GM21529 (cell line): ENCODE data around the gene NEGR1.

Experiments
- ATAC-seq: cut with Tn5 transposase; IDR thresholded peaks from one replicate; pipeline ENCODE4 v1.9.1; 2021; ENCODE audit not compliant: unreplicated experiment

The NEGR1 gene

GRCh38 chr1:71589005-71589404 lies 693.3 kb downstream of the NEGR1 start:
- ATAC-seq = no peak

- ATAC-seq = no peak
These were observed 694.4 kb downstream of the NEGR1 start for GRCh38 chr1:71587961-71588360.

GRCh38 chr1:71586030-71586429 lies 696.3 kb downstream of the NEGR1 start:
- peak; percentile 50 for ATAC-seq

- no peak for ATAC-seq
These were observed 698.6 kb downstream of the NEGR1 start for GRCh38 chr1:71583756-71584155.

DNA sequence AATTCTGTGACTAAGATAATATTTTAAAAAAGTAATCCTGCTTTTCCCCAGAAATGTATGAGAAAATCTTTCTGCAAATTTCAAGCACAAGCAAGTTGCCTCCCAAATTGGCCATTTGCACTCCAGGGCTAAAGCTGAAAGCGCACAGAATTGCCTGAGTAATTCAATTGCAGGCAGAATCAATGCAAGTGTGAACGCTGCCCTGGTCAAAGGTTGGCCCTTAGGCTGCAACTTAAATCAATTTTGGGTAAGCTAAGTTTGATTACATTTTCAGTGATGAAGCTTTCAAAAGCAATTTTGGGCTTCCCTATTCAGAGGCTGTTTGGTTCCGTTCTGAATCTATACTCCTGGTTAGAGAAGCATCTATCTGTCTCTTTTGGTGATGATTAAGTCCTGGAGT lies 699.7 kb downstream of the NEGR1 start:
- no peak for ATAC-seq

DNA sequence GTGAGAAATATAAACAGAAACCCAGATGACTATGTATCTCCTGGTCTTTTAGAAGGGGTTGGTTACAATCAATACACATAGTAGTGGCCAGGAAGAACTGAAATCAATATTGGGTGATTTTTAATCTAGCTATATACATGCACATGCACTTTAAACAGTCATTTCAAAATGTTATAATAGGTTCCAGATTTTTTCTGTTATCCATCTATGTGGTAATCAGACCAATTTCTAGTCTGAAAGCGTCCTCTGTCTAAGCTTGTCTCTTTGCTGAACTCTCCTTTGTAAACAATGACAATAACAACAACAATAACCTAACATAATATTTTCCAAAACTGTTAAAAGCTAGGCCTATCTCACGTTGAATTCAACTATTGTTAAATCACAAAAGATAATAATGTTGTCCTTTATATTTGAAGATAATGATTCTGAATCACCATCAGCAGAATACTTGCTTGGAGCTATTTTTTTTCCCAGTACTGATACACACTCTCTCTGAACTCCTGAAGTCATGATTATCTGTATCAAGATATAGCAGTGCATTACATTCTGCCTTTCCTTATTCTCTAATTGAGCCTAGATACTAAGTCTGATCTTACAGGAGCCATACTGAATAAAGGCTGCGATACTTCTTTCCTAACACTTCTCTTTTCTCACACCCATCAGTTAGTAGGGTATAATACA lies 704.7 kb downstream of the NEGR1 start:
- ATAC-seq = no peak

GRCh38 chr1:71572038-71572437 lies 710.3 kb downstream of the NEGR1 start:
- ATAC-seq = no peak

DNA sequence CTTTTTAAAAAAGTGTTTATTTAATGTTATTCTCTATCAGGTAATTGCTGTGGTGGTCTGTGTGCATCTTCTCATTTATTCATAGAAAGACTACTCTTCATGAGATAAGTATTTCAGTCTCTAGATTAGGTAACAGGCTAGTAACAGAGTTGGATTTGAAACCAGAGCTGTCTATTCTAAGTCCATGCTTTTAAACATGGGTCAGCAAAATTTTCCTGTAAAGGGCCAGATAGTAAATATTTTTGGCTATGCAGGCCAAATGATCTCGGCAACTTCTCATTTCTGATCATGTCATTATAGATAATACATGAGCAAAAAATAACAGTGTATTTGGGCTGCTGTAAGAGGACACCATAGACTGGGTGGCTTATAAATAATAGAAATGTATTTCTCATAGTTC lies 715.9 kb downstream of the NEGR1 start:
- no peak for ATAC-seq

DNA sequence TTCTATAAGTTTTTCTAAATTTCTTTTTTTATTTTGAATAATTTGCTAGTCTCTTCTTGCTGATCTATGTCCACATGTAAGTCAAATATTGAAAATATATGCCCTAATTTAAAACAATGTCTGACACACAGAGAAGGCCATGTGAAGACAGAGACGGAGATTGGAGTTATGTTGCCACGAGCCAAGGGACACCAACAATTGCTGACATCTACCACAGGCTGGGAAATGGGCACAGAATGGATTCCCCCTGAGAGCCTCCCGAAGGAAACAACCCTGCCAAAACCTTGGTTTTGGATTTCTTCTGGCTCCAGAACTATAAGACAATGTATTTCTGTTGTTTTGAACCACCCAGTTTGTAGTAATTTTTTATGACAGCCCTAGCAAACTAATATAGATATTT lies 716.5 kb downstream of the NEGR1 start:
- ATAC-seq = no peak

DNA sequence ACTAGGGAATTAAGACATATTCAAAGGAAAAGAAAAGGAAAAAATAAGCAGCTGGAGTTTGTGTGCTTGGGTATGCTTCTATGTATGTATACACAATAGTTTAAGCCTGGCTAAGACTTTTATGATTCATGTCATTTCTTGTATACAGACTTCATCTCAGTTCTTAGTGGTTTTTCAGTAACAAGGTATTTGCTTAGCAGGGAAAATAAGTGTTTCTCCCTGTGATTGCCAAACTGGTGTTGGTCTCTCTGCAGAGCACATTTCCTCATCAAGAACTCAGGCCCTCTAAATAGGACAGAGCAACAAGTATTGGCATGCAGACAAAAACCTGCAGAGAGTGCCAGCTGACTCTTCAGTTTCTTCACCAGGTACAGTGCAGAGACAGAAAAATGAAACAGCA lies 717.1 kb downstream of the NEGR1 start:
- no peak for ATAC-seq

- no peak for ATAC-seq
These were observed 720.0 kb downstream of the NEGR1 start for GRCh38 chr1:71562298-71562697.

DNA sequence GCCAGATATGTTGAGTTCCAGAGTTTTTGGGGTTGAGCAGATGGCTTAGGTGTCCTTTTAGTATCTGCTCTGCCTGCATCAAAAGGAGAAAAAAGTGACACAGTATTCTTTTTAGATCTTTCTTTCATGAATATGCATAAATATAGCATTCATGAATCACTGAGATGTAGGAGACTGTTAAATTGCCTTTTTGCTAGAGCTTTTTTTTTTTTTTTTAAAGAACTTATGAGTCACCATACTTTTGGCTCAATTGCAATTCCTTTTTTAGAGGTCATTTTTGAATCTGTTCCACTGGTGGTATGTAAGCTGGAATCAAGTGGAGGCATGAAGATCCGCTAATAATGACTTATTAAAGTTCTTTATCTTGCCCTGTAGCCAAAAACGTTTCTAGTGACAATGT lies 720.6 kb downstream of the NEGR1 start:
- no peak for ATAC-seq

- no peak for ATAC-seq
These were observed 721.1 kb downstream of the NEGR1 start for GRCh38 chr1:71561206-71561605.

- no peak for ATAC-seq
These were observed 722.5 kb downstream of the NEGR1 start for GRCh38 chr1:71559880-71560279.

GRCh38 chr1:71557138-71557537 lies 725.2 kb downstream of the NEGR1 start:
- no peak for ATAC-seq

DNA sequence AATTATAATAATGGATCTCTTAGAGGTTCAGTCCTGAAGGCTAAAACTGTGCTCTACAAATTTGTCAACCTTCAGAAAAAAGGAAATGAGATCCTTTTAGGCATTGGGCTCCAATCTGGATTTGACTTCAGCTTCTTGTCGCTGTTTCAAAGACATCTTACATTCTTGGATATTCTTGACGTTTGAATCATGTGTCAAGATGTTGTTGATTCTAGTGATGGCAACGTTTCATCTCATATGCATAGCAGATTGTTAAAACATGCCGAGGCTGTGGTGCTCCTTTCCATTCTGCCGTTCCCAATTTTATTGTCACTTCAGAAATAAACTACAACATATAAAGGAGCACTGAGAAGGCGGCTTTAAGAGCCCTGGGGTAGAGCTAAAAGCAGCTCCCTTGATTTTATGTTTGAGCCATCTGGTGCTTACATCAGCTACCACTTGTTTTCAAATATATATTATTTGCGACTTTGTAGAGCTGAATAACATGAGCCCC lies 733.9 kb downstream of the NEGR1 start:
- ATAC-seq = no peak

DNA sequence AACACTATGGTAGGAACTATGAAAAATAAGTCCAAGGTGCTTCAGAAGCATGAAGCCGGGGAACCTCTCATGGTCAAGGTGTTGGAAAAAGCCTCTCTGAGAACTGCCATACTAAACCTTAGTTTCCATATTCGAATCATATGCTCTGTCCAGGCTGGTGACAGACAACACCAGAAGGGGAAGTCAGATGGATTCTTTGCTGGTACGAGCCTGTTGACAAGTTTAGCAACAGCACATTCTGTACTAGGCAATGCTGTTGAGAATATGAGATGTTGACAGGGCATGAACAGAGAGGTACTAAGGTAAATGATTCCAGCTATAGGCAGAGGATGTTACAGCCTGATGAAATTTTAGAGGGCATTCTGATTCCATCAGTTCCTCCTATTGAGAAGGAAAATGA lies 740.2 kb downstream of the NEGR1 start:
- ATAC-seq = no peak

- no peak for ATAC-seq
These were observed 748.4 kb downstream of the NEGR1 start for GRCh38 chr1:71533950-71534349.

GRCh38 chr1:71532343-71532742 lies 750.0 kb downstream of the NEGR1 start:
- no peak for ATAC-seq

GRCh38 chr1:71526824-71527223 lies 755.5 kb downstream of the NEGR1 start:
- no peak for ATAC-seq

DNA sequence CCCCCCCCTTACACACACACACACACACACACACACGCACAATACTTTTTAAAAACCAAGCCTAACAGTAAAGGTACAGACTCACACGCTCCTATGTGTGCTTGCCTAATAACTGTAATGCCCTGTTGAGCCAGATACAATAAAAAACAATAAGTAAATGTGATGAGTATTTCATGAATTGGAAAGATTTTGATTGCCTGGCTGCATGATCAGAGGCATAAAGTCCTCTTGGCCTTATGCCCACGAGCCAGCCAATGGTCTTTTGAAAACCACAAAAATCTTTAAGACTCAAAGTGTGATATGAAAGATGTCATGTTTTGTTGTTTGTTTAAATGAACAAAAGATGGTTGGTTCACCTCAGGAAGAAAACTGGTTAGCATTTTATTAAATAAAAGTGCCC lies 759.6 kb downstream of the NEGR1 start:
- ATAC-seq = no peak

DNA sequence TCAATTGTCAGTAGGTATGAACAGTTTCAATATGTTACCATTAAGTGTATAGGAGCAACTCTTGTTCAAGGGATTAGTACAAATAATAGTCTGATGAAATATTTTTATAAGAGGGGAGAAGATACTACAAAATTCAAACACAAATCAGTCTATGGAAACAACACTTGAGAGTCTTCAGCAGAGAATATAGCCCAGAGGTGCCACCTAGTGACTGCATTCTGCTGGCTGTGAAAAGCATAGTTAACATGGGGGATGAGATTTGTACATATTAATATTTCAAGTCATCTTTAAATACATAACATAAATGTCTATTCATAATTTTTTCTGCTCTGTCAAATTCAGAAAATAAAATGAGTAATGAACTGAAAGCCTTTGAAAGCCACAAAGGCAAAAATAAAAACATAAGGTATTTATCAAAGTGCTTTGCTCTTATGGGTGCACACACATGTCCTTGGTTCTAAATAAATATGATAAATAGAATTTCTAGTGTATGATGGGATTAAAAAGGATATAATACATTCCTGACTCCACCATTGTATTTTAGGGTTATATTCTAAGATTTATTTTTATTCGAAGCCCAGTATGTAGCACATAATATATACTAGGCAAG lies 760.6 kb downstream of the NEGR1 start:
- peak; percentile 68 for ATAC-seq

DNA sequence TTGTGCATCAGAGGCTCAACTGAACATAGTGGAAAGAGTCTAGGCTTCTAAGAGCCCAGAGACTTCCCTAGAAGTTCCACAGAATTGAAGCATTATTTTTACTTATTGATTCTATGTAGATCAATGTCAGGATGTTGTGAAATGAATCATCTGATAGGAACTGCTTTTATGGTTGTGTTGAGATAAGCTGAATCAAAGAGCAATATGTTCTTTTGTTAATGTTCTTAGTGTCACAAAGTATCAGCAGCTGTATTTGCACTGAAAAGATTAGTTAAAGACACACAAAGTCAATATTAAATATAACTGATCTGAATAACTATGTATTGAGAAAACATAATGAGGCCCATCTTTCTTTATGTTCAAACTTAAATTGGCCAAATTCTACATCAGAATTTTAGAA lies 770.8 kb downstream of the NEGR1 start:
- no peak for ATAC-seq
